Stimulated activated naive B cell treated with anti-CD40 and anti-IgM and Interleukin-4, amounts not matched to agents 10 μg/mL and 1 μg/mL and 100 μg/mL, for 72 hours (primary cell): ENCODE measurements around the gene TNFSF12.

Source experiments
- ATAC-seq, 2 donors: fragments of 150-1000 bp; cut with Tn5 transposase; replicated peaks; 2 replicates each; pipeline ENCODE4 v1.10.0; 2021; ENCODE audit warnings: moderate library complexity in 1 of 2
- DNase-seq: peaks from one replicate; pipeline ENCODE4 v3.0.0; 2021
- H3K27ac Mint-ChIP-seq: one replicate; pipeline ENCODE4 v1.8.0; 2022; ENCODE audit warnings: mild to moderate bottlenecking, mixed read lengths
- H3K27me3 Mint-ChIP-seq, 2 donors: one replicate each; pipeline ENCODE4 v1.8.0; 2022; ENCODE audit warnings: mixed read lengths in 2 of 2
- H3K36me3 Mint-ChIP-seq, 2 donors: one replicate each; pipeline ENCODE4 v1.8.0; 2022; ENCODE audit warnings: mixed read lengths in 2 of 2, mild to moderate bottlenecking in 1 of 2
- H3K4me1 Mint-ChIP-seq, 2 donors: one replicate each; pipeline ENCODE4 v1.8.0; 2022; ENCODE audit warnings: mixed read lengths in 2 of 2, mild to moderate bottlenecking in 1 of 2
- H3K4me3 Mint-ChIP-seq, 2 donors: one replicate each; pipeline ENCODE4 v1.8.0; 2022; ENCODE audit warnings: mild to moderate bottlenecking in 2 of 2, mixed read lengths in 2 of 2, moderate library complexity in 1 of 2
- H3K9me3 Mint-ChIP-seq, 2 donors: one replicate each; pipeline ENCODE4 v1.8.0; 2022; ENCODE audit warnings: mixed read lengths in 2 of 2, mild to moderate bottlenecking in 1 of 2

TNFSF12 gene

GRCh38 chr17:7515911-7516610 lies 32.8 kb upstream of the TNFSF12 start:
- peaks cover 28 to 36% of the 10 kb centered on the region in 2 donors for H3K36me3 Mint-ChIP-seq
- peaks cover 8 to 16% of the 10 kb centered on the region in 2 donors for H3K4me1 Mint-ChIP-seq
- DNase-seq (no peak), ATAC-seq (no peak)
- no peak overlapping the region for H3K4me3 Mint-ChIP-seq
- H3K27me3 Mint-ChIP-seq = no peaks in the 10 kb centered on the region
- H3K9me3 Mint-ChIP-seq = no peaks in the 10 kb centered on the region
- no peak overlapping the region for H3K27ac Mint-ChIP-seq

DNA sequence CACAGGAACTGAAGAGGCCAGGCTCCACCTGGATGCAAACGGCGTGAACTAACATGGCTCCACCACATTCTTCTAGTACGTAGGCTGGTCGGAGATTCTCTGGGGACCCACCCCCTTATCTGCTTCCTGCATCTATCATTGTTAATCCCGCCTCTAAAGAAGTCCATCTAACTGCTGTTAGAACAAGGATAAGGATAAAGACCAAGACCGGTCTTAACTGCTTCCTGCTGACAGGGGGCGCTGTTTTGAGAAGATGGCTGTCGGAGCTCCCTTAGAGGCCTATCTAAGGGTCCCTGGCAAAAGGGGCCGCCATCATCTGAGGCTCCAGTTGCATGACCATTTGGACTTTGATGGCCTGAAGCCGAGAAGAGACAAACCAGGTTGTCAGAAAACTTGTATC lies 25.8 kb upstream of the TNFSF12 start:
- H3K4me1 Mint-ChIP-seq = peaks cover 4 to 7% of the 10 kb centered on the region in 2 donors
- DNase-seq = no peak
- H3K9me3 Mint-ChIP-seq = peaks cover 0 to 3% of the 10 kb centered on the region in 2 donors
- ATAC-seq = peak; percentile 51 to 59
- H3K4me3 Mint-ChIP-seq = no peak overlapping the region
- no peak overlapping the region for H3K27ac Mint-ChIP-seq
- H3K27me3 Mint-ChIP-seq = no peaks in the 10 kb centered on the region
- H3K36me3 Mint-ChIP-seq = peaks cover 4 to 6% of the 10 kb centered on the region in 2 donors

DNA sequence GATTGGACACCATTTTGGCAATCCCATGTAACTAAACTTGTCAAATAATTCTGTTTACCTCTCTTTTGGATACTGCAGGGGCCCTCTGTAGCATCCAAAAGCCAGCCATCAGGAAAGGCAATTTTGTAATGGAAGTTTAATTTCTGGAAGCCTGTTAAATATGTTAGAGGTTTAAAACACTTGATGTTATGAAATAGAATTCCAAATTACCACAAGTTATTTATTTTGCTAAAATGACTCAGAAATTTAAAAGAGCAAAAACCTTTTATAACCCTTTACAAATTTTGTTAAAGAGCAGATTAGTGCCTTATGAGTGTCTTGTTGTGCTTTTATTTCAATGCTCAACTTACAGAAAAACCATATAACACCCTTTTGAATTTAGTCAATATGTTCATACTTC lies 20.0 kb upstream of the TNFSF12 start:
- Mint-ChIP-seq H3K36me3 (peaks cover 10 to 11% of the 10 kb centered on the region in 2 donors), H3K27ac (no peak overlapping the region), H3K4me1 (no peaks in the 10 kb centered on the region), H3K9me3 (peaks cover 8 to 9% of the 10 kb centered on the region in 2 donors), H3K4me3 (no peak overlapping the region), H3K27me3 (no peaks in the 10 kb centered on the region)
- DNase-seq (no peak), ATAC-seq (no peak)

DNA sequence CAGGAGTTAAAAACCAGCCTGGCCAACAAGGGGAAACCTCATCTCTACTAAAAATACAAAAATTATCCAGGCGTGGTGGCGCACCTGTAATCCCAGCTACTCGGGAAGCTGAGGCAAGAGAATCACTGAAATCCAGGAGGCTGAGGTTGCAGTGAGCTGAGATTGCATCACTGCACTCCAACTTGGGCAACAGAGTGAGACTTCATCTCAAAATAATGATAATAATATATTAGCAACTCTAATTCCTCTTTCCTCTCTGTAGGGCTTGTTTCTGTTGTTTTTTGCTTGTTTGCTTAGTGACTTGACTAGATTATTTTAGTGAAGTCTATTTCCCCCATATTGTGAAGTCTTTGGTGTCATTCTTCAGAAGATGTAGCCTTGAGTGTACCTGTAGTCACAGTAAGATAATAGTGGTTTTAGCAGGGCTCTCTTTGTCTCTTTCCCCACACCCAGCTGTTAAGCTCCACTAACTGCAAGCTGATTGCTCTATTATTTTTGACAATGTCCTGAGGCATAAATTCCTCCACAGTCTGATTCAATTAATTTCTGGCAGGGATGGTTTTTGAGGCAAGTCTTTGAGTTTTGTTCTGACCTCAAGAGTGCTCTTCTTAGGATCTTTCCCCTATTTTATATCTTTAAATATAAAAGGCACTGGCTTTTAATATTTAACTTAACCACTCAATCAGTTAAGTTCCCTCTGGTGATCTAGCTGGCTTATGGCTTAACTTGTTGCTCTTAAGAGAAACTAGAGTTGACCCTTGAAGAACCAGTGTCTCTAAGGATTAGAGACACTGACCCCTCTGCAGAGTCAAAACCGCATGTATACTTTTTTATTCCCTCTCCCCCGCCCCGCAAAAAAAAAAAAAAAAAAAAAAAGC lies 18.6 kb upstream of the TNFSF12 start:
- Mint-ChIP-seq H3K4me3 (no peak overlapping the region), H3K9me3 (peaks cover 8 to 9% of the 10 kb centered on the region in 2 donors), H3K27ac (no peak overlapping the region), H3K36me3 (peaks cover 10 to 11% of the 10 kb centered on the region in 2 donors), H3K27me3 (peaks cover 0 to 3% of the 10 kb centered on the region in 2 donors), H3K4me1 (no peaks in the 10 kb centered on the region)
- DNase-seq = no peak
- no peak for ATAC-seq

GRCh38 chr17:7538050-7538449 lies 10.8 kb upstream of the TNFSF12 start:
- ATAC-seq (no peak), DNase-seq (no peak)
- peaks cover 0 to 8% of the 10 kb centered on the region in 2 donors for H3K4me1 Mint-ChIP-seq
- H3K27me3 Mint-ChIP-seq = peaks cover 7 to 13% of the 10 kb centered on the region in 2 donors
- no peak overlapping the region for H3K27ac Mint-ChIP-seq
- peaks cover 0 to 9% of the 10 kb centered on the region in 2 donors for H3K9me3 Mint-ChIP-seq
- no peak overlapping the region for H3K4me3 Mint-ChIP-seq
- no peaks in the 10 kb centered on the region for H3K36me3 Mint-ChIP-seq

DNA sequence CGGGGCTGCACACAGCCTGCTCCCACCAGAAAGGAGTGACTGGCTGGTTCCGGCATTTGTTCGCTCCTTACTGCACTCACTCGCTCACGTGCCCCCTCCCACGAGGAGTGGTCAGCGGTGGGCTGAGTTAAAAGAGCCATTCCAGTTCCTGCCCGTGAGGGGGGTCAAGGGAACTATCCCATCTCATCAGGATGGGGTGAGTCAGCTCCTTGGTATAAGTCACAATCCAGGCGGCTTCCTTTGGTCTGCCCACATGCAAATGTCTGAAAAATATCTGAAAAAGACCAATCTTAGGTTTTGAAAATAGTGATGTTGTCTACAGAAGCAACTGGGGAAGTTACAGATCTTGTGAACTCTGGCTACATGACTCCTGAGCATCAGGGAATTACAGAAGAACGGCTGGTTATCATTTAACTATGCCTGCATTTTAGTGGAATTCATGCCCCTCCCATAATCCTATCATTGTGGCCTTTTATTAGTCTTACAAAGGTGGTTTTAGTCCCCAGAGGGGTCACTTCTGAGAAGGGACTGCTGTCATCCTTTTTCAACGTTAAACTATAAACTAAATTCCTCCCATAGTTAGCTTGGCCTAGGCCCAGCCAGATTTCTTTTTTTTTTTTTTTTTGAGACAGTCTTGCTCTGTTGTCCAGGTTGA lies 9.8 kb upstream of the TNFSF12 start:
- no peak for DNase-seq
- ATAC-seq = no peak
- peaks cover 0 to 9% of the 10 kb centered on the region in 2 donors for H3K9me3 Mint-ChIP-seq
- no peak overlapping the region for H3K27ac Mint-ChIP-seq
- peaks cover 0 to 13% of the 10 kb centered on the region in 2 donors for H3K4me1 Mint-ChIP-seq
- H3K27me3 Mint-ChIP-seq = peaks cover 7 to 18% of the 10 kb centered on the region in 2 donors
- no peak overlapping the region for H3K4me3 Mint-ChIP-seq
- no peaks in the 10 kb centered on the region for H3K36me3 Mint-ChIP-seq

DNA sequence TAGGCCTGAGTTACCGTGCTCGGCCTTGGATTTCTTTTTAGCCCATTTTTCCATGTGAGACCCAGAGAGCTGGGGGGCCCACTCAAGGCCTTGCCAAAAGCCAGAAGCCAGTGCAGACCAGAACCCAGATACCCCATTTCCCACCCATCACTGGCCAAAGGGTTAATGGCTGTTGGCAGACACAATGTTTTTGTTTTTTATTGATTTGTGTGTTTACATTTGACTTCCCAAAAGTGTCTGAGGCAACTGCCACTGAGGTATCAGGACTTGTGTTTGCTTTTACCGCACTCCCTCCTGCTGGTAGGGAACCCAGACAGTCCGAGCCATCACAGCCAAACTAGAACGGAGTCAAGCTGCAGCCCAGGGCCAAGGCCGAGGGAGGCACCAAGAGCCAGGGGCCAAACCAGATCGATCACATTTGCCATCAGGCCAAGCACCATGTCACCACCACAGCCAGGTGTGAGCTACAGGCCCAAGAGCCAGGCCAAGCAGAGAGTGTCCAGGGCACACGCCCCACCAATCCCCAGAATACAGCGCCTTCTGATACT lies 7.7 kb upstream of the TNFSF12 start:
- no peak overlapping the region for H3K4me3 Mint-ChIP-seq
- DNase-seq = no peak
- ATAC-seq = no peak
- H3K27ac Mint-ChIP-seq = peak overlapping the region; percentile 20
- H3K9me3 Mint-ChIP-seq = peaks cover 0 to 9% of the 10 kb centered on the region in 2 donors
- no peaks in the 10 kb centered on the region for H3K36me3 Mint-ChIP-seq
- H3K4me1 Mint-ChIP-seq = peaks cover 0 to 13% of the 10 kb centered on the region in 2 donors
- peaks cover 4 to 18% of the 10 kb centered on the region in 2 donors for H3K27me3 Mint-ChIP-seq

GRCh38 chr17:7544911-7545310 lies 3.9 kb upstream of the TNFSF12 start:
- ATAC-seq = no peak
- Mint-ChIP-seq H3K9me3 (no peaks in the 10 kb centered on the region), H3K4me1 (peaks cover 12 to 36% of the 10 kb centered on the region in 2 donors), H3K27ac (no peak overlapping the region), H3K27me3 (peaks cover 0 to 13% of the 10 kb centered on the region in 2 donors), H3K4me3 (no peak overlapping the region), H3K36me3 (no peaks in the 10 kb centered on the region)
- no peak for DNase-seq

DNA sequence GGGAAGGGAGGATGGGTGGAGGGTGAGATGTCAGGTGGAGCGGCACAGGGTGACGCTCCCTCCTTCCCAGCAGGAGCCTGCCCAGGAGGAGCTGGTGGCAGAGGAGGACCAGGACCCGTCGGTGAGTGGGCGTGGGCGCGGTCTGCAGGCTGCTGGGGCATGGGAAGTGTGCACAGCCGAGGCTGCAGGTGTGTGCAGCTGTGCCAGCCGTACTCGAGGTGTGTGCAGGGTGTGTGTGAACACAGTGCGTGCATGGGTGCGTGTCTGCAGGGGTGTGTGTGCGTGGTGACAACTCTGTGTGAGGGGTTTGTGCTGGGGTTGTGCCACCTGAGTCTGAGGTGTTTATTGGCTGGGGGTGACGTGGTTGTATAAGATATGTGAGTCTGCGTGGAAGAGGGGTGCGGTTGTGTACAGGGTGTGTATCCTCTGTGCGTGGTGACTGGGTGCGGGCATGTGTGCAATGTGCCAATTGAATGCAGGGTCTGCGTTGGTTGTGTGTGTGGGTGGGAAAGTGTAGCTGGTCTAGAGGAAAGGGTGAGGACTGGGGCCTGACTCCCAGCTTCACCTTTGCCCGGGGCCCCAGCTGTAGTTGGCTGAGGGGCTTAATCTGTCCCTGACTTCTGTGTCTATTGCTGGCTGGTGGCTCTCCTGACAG lies 670 bp downstream of the TNFSF12 start:
- H3K36me3 Mint-ChIP-seq = peaks cover 0 to 2% of the 10 kb centered on the region in 2 donors
- no peaks in the 10 kb centered on the region for H3K27me3 Mint-ChIP-seq
- H3K9me3 Mint-ChIP-seq = no peaks in the 10 kb centered on the region
- peak overlapping the region; percentile 68 to 69 for H3K4me3 Mint-ChIP-seq
- ATAC-seq (peak; percentile 32 to 45), DNase-seq (no peak)
- H3K27ac Mint-ChIP-seq = peak overlapping the region; percentile 14
- H3K4me1 Mint-ChIP-seq = peaks cover 41 to 64% of the 10 kb centered on the region in 2 donors

DNA sequence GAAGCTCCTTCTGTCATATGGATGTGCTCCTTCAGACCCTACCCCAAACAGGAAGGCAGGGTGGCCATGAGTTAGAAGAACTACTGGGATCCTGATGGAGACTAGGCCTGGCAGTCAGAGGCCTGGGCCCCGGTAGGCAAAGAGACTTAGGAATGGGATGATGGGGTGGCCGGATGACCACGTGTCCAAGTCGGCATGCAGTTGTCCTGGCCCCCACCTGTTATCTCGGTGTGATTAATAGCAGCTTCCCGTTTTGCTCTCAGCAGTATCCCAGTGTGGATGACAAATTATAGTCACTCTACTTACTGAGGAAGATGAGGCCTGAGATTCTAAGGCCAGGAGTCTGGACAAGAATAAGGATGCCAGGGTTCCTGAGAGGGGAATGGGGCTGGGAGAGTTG lies 1.5 kb downstream of the TNFSF12 start:
- Mint-ChIP-seq H3K4me1 (peaks cover 46 to 72% of the 10 kb centered on the region in 2 donors), H3K4me3 (no peak overlapping the region)

DNA sequence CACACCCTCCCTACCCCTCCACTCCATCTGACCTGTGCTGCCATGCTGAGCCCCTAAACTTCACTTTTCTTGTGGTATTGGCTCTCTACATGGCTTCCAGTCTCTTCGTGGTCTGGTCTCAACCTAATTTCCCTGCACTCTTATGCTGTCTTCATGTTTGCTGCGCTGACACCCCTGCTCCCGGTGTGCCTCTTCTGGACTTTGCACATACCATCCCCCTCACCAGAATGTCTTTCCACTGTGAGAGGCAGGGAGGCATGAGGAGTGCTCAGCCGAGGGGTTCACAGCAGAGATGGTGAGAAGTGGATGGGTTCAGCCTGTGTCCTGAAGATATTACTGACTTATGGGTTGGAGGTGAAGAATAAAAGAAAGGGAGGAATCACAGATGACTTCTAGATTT lies 2.5 kb downstream of the TNFSF12 start:
- Mint-ChIP-seq H3K27ac (peak overlapping the region; percentile 74), H3K36me3 (peaks cover 0 to 4% of the 10 kb centered on the region in 2 donors)
- no peak for DNase-seq

More for the DNA sequence above, 1.5 kb downstream of the TNFSF12 start:
- ATAC-seq = no peak
- no peak overlapping the region for H3K27ac Mint-ChIP-seq
- H3K36me3 Mint-ChIP-seq = peaks cover 0 to 3% of the 10 kb centered on the region in 2 donors
- H3K27me3 Mint-ChIP-seq = no peaks in the 10 kb centered on the region
- H3K9me3 Mint-ChIP-seq = no peaks in the 10 kb centered on the region
- no peak for DNase-seq

GRCh38 chr17:7552621-7553051 lies 3.8 kb downstream of the TNFSF12 start:
- H3K9me3 Mint-ChIP-seq = no peaks in the 10 kb centered on the region
- H3K4me1 Mint-ChIP-seq = peaks cover 58 to 83% of the 10 kb centered on the region in 2 donors
- H3K27ac Mint-ChIP-seq = peak overlapping the region; percentile 95
- peak overlapping the region; percentile 3 to 48 for H3K4me3 Mint-ChIP-seq
- ATAC-seq (peak; percentile 90), DNase-seq (peak; percentile 69)
- H3K36me3 Mint-ChIP-seq = peaks cover 0 to 4% of the 10 kb centered on the region in 2 donors
- no peaks in the 10 kb centered on the region for H3K27me3 Mint-ChIP-seq

More for the DNA sequence above, 2.5 kb downstream of the TNFSF12 start:
- Mint-ChIP-seq H3K9me3 (no peaks in the 10 kb centered on the region), H3K4me1 (peaks cover 50 to 78% of the 10 kb centered on the region in 2 donors), H3K4me3 (no peak overlapping the region), H3K27me3 (no peaks in the 10 kb centered on the region)
- no peak for ATAC-seq

DNA sequence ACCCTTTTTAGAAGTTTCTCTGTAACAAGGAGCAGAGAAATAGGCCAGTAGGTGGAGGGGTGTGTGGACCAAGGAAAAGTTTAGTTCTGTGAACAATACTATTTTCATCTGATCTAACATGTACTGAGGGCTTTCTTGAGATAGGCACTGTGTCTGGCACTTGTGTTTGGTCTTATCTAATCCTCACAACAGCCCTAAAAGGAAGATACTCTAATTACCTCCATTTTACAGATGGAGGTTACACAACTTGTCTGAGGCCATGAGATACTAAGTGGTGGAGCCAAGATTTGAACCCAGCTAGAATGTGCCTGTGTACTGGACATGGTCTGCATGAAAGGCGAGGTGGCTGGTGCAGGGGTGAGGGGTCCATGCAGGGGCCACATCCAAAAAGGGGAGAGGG lies 4.5 kb downstream of the TNFSF12 start:
- no peaks in the 10 kb centered on the region for H3K27me3 Mint-ChIP-seq
- H3K4me1 Mint-ChIP-seq = peaks cover 60 to 83% of the 10 kb centered on the region in 2 donors
- peak overlapping the region; percentile 95 for H3K27ac Mint-ChIP-seq
- H3K4me3 Mint-ChIP-seq = peak overlapping the region; percentile 6 to 29
- H3K9me3 Mint-ChIP-seq = no peaks in the 10 kb centered on the region
- ATAC-seq = no peak
- H3K36me3 Mint-ChIP-seq = peaks cover 0 to 4% of the 10 kb centered on the region in 2 donors
- DNase-seq = no peak
